Liver (tissue), 9 donors: ENCODE data around the gene IFI27L1. TPM values are rescaled to one million over a fixed set of nuclear protein-coding genes. Genes with fewer than 3 reads are reported as not detected.

Source experiments
- DNase-seq: peaks from one replicate; pipeline ENCODE4 v3.0.0-alpha.2; 2017; ENCODE audit warnings: low spot score
- H3K27ac ChIP-seq, 2 donors: one replicate each; pipeline ENCODE4 v1.7.0; 2013; ENCODE audit warnings: inconsistent platforms in 2 of 2, low read length in 2 of 2, control low read depth in 1 of 2, low read depth in 1 of 2, mild to moderate bottlenecking in 1 of 2
- H3K27me3 ChIP-seq, 4 donors: one replicate each; pipeline versions ENCODE4 v1.6.1 to v1.7.0; 2013; ENCODE audit warnings: low read length in 3 of 4, inconsistent platforms in 1 of 4, mild to moderate bottlenecking in 1 of 4, moderate library complexity in 1 of 4; ENCODE audit not compliant: control insufficient read depth in 4 of 4, insufficient read depth in 4 of 4
- H3K36me3 ChIP-seq, 4 donors: one replicate each; pipeline versions ENCODE4 v1.6.1 to v1.7.0; 2013; ENCODE audit warnings: low read length in 3 of 4, mild to moderate bottlenecking in 3 of 4, low read depth in 1 of 4, moderate library complexity in 1 of 4; ENCODE audit not compliant: control insufficient read depth in 4 of 4, insufficient read depth in 3 of 4
- H3K4me1 ChIP-seq, 4 donors: one replicate each; pipeline versions ENCODE4 v1.6.1 to v1.7.0; 2013; ENCODE audit warnings: low read length in 3 of 4, mild to moderate bottlenecking in 3 of 4, moderate library complexity in 1 of 4; ENCODE audit not compliant: control insufficient read depth in 4 of 4, insufficient read depth in 4 of 4
- H3K4me3 ChIP-seq, 3 donors: one replicate each; pipeline versions ENCODE4 v1.6.1 to v1.7.0; 2013; ENCODE audit warnings: low read length in 3 of 3, control low read depth in 1 of 3, low read depth in 1 of 3, mild to moderate bottlenecking in 1 of 3
- H3K9ac ChIP-seq, 2 donors: one replicate each; pipeline ENCODE4 v1.7.0; 2013; ENCODE audit warnings: low read length in 2 of 2, mild to moderate bottlenecking in 2 of 2, moderate library complexity in 2 of 2, control low read depth in 1 of 2, low read depth in 1 of 2
- H3K9me3 ChIP-seq, 4 donors: one replicate each; pipeline versions ENCODE4 v1.6.1 to v1.7.0; 2013; ENCODE audit warnings: low read length in 3 of 4; ENCODE audit not compliant: control insufficient read depth in 4 of 4
- ATF3 ChIP-seq: IDR thresholded peaks from 2 replicates; pipeline ENCODE4 v1.6.1; 2016; ENCODE audit warnings: antibody characterized with exemption
- CTCF ChIP-seq: fragments of 150-350 bp; IDR thresholded peaks from 2 replicates; pipeline ENCODE4 v1.5.1; 2017; ENCODE audit warnings: improper control_type of control experiment, low read depth, low read length; ENCODE audit not compliant: missing input control
- EGR1 ChIP-seq, 2 donors: IDR thresholded peaks; 2 replicates each; pipeline ENCODE4 v1.6.1; 2016 to 2018; ENCODE audit warnings: antibody characterized with exemption in 2 of 2, low read depth in 2 of 2
- FOXA1 ChIP-seq: IDR thresholded peaks from 2 replicates; pipeline ENCODE4 v1.6.1; 2016; ENCODE audit warnings: antibody characterized with exemption
- GABPA ChIP-seq, 2 donors: IDR thresholded peaks in 1 of 2; conservative IDR thresholded peaks in 1 of 2; 2 replicates each; pipeline ENCODE4 v1.6.1; 2016; ENCODE audit warnings: antibody characterized with exemption in 2 of 2, mild to moderate bottlenecking in 1 of 2, moderate library complexity in 1 of 2
- HNF4A ChIP-seq, 2 donors: conservative IDR thresholded peaks; 2 replicates each; pipeline ENCODE4 v1.6.1; 2016; ENCODE audit warnings: antibody characterized with exemption in 2 of 2, mild to moderate bottlenecking in 2 of 2
- HNF4G ChIP-seq: IDR thresholded peaks from 2 replicates; pipeline ENCODE4 v1.6.1; 2016; ENCODE audit warnings: antibody characterized with exemption
- JUND ChIP-seq, 2 donors: IDR thresholded peaks; 2 replicates each; pipeline ENCODE4 v1.6.1; 2016; ENCODE audit warnings: antibody characterized with exemption in 2 of 2
- MAX ChIP-seq: IDR thresholded peaks from 2 replicates; pipeline ENCODE4 v1.6.1; 2016; ENCODE audit warnings: antibody characterized with exemption
- RAD21 ChIP-seq, 2 donors: IDR thresholded peaks; 2 replicates each; pipeline ENCODE4 v1.6.1; 2016; ENCODE audit warnings: antibody characterized with exemption in 2 of 2, mild to moderate bottlenecking in 2 of 2
- REST ChIP-seq: IDR thresholded peaks from 2 replicates; pipeline ENCODE4 v1.6.1; 2016; ENCODE audit warnings: antibody characterized with exemption, mild to moderate bottlenecking
- RXRA ChIP-seq, 2 donors: IDR thresholded peaks; 2 replicates each; pipeline ENCODE4 v1.6.1; 2017 to 2018; ENCODE audit warnings: antibody characterized with exemption in 2 of 2, mild to moderate bottlenecking in 1 of 2
- SP1 ChIP-seq: IDR thresholded peaks from 2 replicates; pipeline ENCODE4 v1.6.1; 2018; ENCODE audit warnings: antibody characterized with exemption, mild to moderate bottlenecking
- YY1 ChIP-seq: IDR thresholded peaks from 2 replicates; pipeline ENCODE4 v1.6.1; 2016; ENCODE audit warnings: antibody characterized with exemption, mild to moderate bottlenecking
- ZBTB33 ChIP-seq: IDR thresholded peaks from 2 replicates; pipeline ENCODE4 v1.6.1; 2016; ENCODE audit warnings: antibody characterized with exemption
- WGBS: extraction: QIAGEN DNeasy Blood & Tissue Kit; methylation state at CpG from one replicate; pipeline ENCODE4 v1.1.7; 2013; 5-methylcytosine and 5-hydroxymethylcytosine counted together
- polyA plus RNA-seq, 2 donors: library from polyadenylated mRNA; stranded (reverse) in 1 of 2; unstranded in 1 of 2; fragments of 200-250 nt in 1 of 2; fragments of >200 nt in 1 of 2; fragmentation: Nextera tagmentation in 1 of 2; extraction: Ambion mirVana in 1 of 2; gene quantifications; one replicate each; pipeline versions ENCODE4 v1.2.1 to v1.2.3, GENCODE V29; 2013 to 2015
- total RNA-seq, 2 donors: library from RNA; depleted of rRNA; stranded (reverse); fragments of >200 nt; gene quantifications; one replicate each; pipeline ENCODE4 v1.2.3, GENCODE V29; 2014
- donor health status: healthy.
- donor health status: healthy.
- donor health status: healthy.
- donor health status: healthy.
- donor health status: healthy.

Gene IFI27L1
- total and polyA plus RNA-seq, 4 donors, result 3.7 to 8.1 (median 5.6) TPM

GRCh38 chr14:94123868-94124267 is 42.8 kb downstream of the IFI27L1 start:
- 98% methylated on average over 1 of the region's 1 CpG for WGBS
- TF ChIP-seq RAD21 (IDR thresholded peaks at IDR 0.05), result no peak
- TF ChIP-seq REST, result no peak
- TF ChIP-seq JUND (IDR thresholded peaks at IDR 0.05), result no peak
- no peak for TF ChIP-seq EGR1 (IDR thresholded peaks at IDR 0.05; ENCODE audit: low read depth in 2 of 2)
- TF ChIP-seq GABPA (IDR thresholded peaks at IDR 0.05 in 1 of 2, conservative IDR thresholded peaks at IDR 0.05 in 1 of 2), result no peak
- no peak for TF ChIP-seq ATF3
- TF ChIP-seq HNF4A (conservative IDR thresholded peaks at IDR 0.05), result no peak
- TF ChIP-seq SP1, result no peak
- no peak for TF ChIP-seq ZBTB33
- no peak for TF ChIP-seq RXRA (IDR thresholded peaks at IDR 0.05)
- TF ChIP-seq FOXA1, result no peak
- no peak for TF ChIP-seq CTCF
- no peak for TF ChIP-seq MAX
- no peak for TF ChIP-seq HNF4G
- TF ChIP-seq YY1, result no peak
- DNase-seq, result no peak
- Histone ChIP-seq H3K27me3 (no peaks in the 10 kb centered on the region), H3K9me3 (peaks cover 0 to 5% (median 0%) of the 10 kb centered on the region in 4 donors), H3K36me3 (no peaks in the 10 kb centered on the region), H3K27ac (no peak overlapping the region), H3K4me3 (no peak overlapping the region), H3K9ac (no peak overlapping the region), H3K4me1 (no peaks in the 10 kb centered on the region)
